Effector CD4-positive, alpha-beta T cell (primary cell): Measurements from ENCODE around the gene CFAP97D2.
"Not testable (repeated sequence)": the region's sequence is repeated elsewhere in the genome, so short reads cannot be mapped to it uniquely, and the experiment has no call there.

Experiments used
- DNase-seq: peaks from one replicate; pipeline ENCODE4 v3.0.0-alpha.2; 2020

Gene CFAP97D2

DNA sequence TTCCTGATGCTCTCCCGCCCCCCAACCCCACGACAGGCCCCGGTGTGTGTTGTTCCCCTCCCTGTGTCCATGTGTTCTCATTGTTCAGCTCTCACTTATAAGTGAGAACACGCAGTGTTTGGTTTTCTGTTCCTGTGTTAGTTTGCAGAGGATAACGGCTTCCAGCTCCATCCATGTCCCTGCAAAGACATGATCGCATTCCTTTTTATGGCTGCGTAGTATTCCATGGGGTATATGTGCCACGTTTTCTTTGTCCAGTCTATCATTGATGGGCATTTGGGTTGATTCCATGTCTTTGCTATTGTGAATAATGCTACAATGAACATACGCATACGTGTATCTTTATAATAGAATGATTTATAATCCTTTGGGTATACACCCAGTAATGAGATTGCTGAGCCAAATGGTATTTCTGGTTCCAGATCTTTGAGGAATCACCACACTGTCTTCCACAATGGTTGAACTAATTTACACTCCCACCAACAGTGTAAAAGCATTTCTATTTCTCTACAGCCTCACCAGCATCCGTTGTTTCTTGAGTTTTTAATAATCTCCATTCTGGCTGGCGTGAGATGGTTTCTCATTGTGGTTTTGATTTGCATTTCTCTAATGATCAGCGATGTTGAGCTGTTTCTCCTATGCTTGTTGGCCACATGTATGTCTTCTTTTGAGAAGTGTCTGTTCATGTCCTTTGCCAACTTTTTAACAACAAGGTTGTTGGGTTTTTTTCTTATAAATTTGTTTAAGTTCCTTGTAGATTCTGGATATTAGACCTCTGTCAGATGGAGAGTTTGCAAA, 20.0 kb upstream of the CFAP97D2 start:
- not testable (repeated sequence) for DNase-seq

DNA sequence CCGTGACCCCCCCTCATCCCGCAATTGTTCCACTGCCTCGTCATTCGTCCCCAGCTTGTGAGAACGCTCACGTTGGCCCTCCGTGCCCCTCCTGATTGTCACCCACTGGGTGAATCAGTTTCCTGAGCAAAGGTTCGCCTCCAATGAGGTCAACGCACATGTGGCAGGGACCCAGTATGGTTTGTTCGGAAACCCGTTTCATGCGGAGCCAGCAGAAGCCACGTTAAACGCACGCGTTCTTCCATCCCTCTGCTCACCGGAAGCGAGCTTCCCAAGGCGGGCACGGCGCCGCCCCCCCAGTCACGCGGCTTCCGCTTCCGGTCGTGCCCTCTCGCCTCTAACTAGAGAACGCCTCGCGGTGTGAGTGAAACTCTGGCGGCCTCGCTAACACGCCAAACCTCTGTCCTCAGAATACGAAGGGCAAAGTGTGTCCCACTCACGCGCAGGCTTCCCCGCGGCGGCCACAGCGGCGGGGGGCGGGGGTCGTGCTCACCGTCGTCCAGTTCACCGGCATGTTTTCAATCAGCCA, 18.0 kb upstream of the CFAP97D2 start:
- no peak for DNase-seq

DNA sequence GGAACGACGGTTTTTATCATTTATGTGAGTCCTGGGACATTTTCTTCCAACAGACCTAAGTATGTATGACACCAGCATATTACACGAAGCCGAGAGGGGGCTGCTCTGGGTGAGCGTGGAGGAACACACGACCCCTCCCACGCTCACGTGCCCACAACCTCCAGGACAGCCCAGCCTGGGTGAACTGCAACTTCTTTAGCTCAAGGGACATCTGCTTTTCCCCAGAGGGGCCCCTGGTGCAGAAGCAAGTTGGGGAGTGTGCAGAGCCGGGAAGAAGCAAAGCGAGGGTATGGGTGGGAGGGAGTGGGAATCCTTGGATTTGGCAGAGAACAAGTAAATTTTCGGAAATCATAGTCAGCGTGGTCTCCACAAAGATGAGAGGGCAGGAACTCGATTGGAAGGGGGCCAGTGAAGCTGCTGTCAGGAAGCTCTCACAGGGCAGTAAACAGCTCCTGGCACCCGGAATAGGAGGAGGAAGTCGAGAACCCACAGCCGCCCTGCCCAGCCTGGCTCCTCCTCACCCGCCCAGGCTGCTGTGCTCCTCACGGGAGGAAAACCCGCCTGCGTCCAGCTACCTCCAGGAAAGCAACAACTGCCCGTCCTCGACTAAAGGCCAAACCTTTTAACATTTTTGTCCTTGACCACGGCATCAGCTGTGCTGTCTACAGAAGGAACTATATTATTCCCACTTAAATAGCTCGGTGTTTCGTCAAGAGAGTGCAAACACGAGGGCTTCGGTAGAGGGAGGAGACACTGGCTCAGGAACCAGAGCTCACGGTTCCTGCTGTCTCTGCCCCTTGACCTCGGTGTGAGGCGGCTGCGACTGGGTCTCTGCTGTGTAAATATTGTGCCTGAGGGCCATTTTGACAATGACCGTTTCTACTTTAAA, 17.2 kb upstream of the CFAP97D2 start:
- DNase-seq = no peak

DNA sequence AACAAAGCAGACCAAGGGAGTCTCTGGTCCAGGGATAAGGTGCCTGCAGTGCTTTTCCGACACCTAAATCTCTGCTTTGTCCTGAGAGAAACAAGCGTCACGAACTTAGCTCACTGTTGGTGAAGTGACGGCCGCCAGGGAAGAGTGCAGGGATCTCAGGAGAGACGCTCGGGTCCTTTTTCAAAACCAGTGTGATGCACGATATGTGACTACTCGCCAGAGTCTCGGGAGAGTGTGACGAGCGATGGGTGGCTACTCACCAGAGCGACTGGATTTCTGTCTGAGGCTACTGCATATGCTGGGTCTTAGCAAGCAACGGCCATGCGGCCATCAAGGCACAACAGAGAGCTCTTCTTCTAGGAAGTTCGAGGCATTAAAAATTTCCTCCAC, 16.5 kb upstream of the CFAP97D2 start:
- no peak for DNase-seq

DNA sequence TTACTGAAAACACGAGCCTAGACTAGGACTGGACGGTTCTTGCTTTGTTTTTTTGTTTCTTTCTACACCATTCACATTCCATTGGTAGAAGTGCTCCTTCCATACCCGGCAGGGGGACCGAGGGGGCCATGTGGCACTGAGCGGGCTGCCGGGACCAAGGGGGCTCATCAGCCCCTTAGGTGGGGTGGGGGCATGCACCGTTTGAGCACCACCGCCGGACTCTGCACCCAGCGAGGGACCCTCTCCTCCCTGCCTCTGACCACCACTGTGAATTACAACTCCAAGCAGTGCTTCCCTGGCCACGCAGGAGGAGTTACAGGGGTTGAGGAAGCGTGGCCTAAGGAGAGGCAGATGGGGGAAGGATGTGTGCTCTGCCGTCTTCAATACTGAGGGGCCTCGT, 15.0 kb upstream of the CFAP97D2 start:
- DNase-seq = no peak

DNA sequence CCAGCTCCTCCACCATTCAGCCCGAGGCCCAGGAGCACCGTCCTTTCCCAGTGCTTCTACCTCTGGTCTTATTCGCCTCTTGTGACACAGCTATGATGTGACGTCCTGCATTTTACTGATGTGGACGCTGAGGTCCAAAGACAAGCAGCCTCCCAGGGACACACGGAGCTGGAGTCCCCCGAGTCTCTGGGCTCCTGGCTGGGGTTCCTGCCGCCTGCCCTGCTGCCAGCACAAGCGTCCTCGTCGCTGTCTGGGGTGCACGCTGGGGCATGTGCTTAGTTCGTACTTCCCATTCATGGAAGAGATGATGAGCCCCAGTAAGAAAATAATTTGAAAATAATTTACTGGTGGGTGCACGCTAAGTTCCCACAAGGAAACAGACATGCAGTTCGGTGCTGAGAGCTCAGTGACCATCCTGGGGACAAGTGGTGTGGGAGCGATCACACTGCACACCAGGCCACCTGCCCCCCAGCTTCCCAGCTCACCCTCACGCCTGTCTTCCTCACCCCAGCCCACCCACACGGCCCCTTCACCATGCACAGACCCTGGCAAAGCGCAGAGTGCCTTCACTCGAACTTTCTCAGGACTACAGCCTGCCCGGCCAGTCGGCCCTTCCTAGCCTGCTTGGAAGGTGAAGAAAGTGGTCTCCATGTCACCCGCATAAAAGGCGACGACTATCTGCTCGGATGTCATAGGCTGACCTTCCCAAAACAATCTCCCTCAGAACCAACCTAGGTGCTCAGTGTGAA, 14.2 kb upstream of the CFAP97D2 start:
- no peak for DNase-seq

DNA sequence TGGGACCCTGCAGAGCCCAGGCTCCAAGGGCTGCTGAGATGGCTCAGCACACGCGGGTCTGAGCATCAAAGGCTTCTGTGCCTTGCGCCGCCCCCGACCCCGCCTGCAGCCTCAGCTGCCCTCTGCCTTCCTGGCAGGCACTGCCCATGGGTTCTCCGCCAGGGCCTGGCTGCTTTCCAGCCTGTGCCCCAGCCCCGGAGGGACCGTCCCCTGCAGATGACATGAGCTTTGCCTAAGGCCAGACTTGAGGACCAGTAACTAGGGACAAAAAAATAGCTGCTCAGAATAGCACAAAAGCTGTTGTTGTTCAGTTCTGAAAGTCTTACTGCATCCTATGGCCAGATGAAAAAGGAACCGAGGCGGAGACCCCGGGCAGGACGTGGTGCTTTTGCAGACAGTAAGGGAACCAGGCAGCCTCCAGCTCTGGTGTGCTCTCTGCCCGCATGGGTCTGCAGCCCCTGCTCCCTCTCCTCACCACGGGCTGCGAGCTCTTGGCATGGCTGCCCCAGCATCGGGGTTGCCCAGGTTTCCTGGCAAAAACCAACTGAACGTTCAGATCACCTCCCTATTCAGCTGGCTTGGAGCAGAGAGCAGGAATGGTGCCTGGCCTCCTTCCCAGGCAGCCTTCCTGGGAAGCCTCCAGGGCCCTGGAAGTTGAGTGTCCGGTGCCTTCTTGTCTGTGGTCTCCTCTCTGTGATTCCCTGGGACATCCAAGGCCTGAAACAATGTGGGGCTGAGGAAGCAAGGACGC, 12.5 kb upstream of the CFAP97D2 start:
- no peak for DNase-seq

DNA sequence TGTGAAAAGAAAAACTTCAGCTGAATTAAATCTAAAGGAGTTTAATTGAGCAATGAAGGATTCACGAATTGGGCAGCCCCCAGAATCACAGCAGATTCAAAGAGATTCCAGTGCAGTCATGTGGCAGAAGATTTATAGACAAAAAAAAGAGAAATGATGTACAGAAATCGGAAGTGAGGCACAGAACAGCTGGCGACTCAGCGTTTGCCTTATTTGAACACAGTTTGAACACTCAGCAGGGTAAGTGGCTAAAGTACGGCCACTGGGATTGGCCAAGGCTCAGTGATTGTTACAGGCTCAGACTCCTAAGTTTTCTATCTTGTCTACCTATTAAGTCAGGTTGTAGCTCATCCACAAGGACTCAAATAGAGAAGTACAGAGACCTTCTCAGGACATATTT, 11.6 kb upstream of the CFAP97D2 start:
- no peak for DNase-seq

DNA sequence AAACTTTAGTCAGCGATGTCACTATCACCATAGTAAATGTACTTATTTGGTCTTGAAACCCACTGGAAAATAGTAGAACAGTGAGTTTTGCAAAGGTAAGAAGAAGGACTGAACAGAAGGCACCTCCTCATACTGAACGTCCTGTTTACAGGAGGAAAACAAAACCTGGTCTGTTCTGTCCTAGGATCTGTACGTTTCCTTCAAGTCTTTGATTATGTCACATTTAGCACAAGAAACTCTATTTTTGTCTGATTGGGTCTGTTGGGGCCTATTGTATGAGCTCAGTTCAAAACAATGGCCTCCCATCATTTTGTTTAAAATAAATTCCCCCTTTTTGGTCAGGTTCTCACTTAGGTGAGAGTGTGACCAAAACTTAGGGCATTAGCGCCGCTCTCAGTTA, 11.2 kb upstream of the CFAP97D2 start:
- DNase-seq = no peak

DNA sequence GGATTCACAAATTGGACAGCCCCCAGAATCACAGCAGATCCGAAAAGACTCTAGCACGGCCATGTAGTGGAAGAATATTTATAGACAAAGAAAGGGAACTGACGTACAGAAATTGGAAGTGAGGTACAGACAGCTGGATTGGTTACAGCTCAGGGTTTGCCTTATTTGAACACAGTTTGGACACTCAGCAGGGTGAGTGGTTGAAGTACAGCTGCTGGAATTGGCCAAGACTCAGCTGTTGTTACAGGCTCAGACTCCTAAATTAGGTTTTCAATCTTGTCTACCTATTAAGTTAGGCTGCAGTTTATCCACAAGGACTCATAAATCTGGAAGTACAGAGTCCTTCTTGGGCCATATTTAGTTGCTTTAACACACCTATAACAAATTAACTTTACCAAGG, 5.8 kb upstream of the CFAP97D2 start:
- no peak for DNase-seq

DNA sequence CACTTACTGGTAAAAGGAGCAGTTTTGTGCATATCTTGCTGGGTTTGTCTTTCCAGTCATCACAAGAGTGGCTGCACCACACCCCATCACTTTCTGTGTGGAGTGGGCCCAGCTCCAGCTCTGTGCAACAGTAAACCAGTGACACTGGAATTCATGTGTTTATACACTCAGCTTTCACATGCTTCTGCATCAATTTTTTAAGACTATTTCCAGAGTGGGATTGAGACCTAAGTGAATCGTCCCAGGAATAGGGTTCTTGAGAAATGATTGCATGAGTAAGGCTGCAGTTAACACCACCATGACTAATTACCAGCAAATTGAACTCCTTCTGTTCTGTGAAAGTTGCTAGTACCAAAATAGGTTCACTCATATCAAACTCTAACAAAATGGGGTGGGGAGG, 5.3 kb upstream of the CFAP97D2 start:
- no peak for DNase-seq

DNA sequence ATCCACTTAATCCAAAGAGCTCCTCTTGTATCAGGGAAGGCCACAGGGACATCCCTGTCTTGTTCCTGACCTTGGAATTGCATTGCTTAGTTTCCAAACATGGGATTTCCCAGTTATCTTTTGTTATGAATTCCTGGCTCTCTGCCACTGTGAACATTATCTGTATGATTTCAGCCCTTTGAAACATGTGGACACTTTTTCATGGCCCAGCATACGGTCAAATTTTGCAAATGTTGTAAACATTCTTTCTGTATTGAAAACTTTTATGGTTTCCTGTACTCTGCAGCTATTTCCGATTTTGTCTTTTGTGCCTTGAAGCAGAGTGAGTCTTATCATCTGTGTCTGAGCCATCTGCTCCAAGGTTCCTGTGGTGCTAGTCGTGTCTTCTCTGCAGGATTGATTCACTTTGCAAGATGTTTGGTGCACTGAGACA, 4.5 kb upstream of the CFAP97D2 start:
- no peak for DNase-seq

DNA sequence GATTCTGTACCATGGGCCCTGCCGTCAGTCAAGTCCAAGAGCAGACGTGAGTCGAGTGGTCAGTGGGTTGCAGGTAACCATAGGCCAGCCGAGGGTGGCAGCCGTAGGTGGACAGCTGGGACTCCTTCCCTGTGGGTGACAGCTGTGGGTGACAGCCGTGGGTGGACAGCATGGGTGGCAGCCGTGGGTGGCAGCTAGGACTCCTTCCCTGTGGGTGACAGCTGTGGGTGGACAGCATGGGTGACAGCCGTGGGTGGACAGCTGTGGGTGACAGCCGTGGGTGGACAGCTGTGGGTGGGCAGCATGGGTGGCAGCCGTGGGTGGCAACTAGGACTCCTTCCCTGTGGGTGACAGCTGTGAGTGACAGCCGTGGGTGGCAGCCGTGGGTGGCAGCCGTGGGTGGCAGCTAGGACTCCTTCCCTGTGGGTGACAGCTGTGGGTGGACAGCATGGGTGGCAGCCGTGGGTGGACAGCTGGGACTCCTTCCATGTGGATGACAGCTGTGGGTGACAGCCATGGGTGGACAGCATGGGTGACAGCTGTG, 2.6 kb upstream of the CFAP97D2 start:
- DNase-seq = not testable (repeated sequence)

DNA sequence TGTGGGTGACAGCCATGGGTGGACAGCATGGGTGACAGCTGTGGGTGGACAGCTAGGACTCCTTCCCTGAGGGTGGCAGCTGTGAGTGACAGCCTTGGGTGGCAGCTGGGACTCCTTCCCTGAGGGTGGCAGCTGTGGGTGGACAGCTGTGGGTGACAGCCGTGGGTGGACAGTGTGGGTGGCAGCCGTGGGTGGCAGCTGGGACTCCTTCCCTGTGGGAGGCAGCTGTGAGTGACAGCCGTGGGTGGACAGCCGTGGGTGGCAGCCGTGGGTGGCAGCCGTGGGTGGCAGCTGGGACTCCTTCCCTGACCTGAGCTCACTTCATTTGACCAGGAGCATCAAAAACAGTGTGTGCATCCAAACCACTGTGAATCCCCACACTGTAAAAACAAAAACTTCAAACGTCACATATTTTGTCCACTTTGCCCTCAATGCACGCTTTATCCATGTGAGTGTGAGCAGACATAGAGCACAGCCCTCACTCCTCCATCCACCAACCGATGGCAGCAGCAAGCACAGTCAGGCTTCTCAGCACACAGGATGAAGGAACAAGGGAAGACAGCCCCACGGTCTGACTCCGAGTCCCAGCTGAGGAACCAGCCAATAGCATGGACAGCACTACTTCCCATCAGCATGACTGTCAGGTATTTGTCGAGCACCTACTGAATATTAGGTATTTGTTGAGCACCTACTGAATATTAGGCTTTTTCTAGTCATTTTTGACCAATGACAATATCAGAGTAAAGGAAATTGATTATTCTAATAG, 1.6 kb upstream of the CFAP97D2 start:
- DNase-seq = no peak

DNA sequence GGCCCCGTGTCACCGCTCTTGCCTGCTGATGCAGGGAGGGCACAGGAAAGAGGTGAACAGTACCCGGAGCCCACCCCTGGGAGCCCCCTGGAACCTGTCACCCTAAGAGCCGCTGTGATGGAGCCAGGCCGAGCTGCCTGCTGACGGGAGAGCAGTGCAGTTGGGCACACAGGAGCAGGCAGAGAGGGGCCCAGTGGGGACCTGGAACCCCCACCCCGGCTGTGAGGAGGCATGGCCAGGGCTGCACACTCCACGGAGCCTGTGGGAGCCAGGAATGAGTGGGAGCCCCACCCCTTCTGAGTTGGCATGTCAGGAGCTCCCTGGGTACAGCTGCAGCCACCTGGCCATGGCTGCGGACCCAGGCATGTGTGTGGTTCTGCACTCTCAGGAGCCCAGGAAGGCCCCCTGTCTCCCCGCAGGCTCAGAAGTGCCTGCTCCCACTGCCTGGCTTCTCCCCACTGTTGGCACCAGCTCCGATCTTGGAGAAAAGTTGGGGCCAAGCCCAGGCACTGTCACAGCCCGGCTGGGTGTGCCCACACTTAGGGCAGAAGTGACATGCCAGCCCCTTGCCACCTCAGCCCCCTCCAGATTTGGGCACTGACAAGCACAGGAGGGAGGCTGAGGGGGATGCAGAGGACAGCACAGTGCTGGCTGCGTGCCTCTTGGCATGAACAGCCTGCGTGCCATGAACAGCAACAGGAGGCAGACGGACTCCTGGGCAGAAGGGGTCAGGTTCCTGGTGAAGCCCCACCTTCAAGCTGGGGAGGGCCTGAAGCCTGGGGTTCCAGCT, 6.3 kb downstream of the CFAP97D2 start:
- no peak for DNase-seq

DNA sequence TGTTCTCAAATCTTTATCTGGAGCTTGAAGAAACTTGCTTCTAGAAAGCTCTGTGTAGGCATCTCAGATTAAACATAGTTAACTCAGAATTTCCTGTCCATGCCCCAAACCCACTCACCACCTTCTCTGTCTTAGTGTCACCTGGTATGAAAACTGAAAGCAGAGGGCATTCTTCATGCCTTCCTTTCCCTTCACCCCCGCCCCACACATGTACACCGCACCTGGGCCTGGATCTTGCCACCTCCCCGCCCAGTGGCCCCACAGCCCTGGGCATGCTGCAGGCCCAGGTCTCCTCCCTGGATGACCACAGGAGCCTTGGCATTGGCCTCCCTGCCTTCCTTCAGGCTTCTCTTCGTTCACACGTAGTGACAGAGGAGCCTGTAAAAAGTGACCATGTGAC, 15.8 kb downstream of the CFAP97D2 start:
- no peak for DNase-seq

DNA sequence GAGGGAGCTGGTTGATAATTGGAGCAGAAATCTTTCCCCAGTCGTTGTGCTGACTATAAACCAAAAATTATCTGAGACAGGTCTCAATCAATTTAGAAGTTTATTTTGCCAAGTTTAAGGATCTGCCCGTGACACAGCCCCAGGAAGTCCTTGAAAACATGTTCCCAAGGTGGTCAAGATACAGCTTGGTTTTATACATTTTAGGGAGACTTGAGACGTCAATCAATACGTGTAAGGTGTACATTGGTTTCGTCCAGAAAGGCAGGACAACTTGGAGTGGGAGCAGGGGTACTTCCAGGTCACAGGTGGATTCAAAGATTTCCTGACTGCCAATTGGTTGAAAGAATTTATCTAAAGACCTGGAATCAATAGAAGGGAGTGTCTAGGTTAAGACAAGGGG, 17.6 kb downstream of the CFAP97D2 start:
- no peak for DNase-seq

DNA sequence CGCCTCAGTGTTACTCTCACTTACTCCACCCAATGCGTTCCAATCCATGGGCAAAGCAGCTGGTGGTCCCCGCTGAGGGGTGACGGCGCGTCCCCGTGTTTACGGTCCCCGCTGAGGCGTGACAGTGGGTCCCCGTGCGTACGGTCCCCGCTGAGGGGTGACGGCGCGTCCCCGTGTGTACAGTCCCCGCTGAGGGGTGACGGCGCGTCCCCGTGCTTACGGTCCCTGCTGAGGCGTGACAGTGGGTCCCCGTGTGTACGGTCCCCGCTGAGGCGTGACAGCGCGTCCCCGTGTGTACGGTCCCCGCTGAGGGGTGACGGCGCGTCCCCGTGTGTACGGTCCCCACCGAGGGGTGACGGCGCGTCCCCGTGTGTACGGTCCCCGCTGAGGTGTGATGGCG, 19.5 kb downstream of the CFAP97D2 start:
- DNase-seq = no peak

DNA sequence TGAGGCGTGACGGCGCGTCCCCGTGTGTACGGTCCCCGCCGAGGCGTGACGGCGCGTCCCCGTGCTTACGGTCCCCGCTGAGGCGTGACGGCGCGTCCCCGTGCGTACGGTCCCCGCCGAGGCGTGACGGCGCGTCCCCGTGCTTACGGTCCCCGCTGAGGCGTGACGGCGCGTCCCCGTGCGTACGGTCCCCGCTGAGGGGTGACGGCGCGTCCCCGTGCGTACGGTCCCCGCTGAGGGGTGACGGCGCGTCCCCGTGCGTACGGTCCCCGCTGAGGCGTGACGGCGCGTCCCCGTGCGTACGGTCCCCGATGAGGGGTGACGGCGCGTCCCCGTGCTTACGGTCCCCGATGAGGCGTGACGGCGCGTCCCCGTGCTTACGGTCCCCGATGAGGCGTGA, 20.5 kb downstream of the CFAP97D2 start:
- DNase-seq = not testable (repeated sequence)

DNA sequence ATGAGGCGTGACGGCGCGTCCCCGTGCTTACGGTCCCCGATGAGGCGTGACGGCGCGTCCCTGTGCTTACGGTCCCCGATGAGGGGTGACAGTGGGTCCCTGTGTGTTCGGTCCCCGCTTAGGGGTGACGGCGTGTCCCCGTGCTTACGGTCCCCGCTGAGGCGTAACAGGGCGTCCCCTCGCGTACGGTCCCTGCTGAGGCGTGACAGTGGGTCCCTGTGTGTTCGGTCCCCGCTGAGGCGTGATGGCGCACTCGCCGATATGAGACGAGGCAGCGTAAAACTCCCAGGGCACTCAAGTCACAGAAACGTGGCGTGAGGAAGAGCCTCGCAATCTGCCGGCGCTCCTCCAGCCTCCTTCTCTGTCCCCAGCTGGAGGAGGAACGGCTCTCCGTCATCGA, 20.9 kb downstream of the CFAP97D2 start:
- no peak for DNase-seq
